Mesenchymal stem cell (in vitro differentiated cells and primary cell): Measurements from ENCODE around the gene GZMH.

Source experiments
- DNase-seq: peaks from one replicate; pipeline ENCODE4 v3.0.0-alpha.2; 2013
- H2AFZ ChIP-seq: one replicate; pipeline ENCODE4 v1.6.1; 2013; ENCODE audit warnings: low read depth, mild to moderate bottlenecking, control low read depth, inconsistent platforms, low read length, moderate library complexity
- H2AK5ac ChIP-seq: 2 replicates; pipeline ENCODE4 v1.6.1; 2013; ENCODE audit warnings: low read length, moderate library complexity, mild to moderate bottlenecking, inconsistent platforms; ENCODE audit not compliant: severe bottlenecking
- H2BK120ac ChIP-seq: one replicate; pipeline ENCODE4 v1.6.1; 2013; ENCODE audit warnings: low read depth, mild to moderate bottlenecking, inconsistent platforms, low read length, moderate library complexity
- H2BK12ac ChIP-seq, 2 experiments: one replicate each; pipeline ENCODE4 v1.6.1; 2013; ENCODE audit warnings: inconsistent platforms in 2 of 2, low read length in 2 of 2, mild to moderate bottlenecking in 2 of 2, moderate library complexity in 2 of 2, control low read depth in 1 of 2
- H2BK15ac ChIP-seq: one replicate; pipeline ENCODE4 v1.6.1; 2013; ENCODE audit warnings: mild to moderate bottlenecking, low read depth, inconsistent platforms; ENCODE audit not compliant: poor library complexity, severe bottlenecking
- H2BK5ac ChIP-seq: 2 replicates; pipeline ENCODE4 v1.6.1; 2013; ENCODE audit warnings: low read depth, mild to moderate bottlenecking, low read length, control low read depth, inconsistent platforms; ENCODE audit not compliant: poor library complexity, severe bottlenecking
- H3K14ac ChIP-seq, 2 experiments: one replicate each; pipeline ENCODE4 v1.6.1; 2013; ENCODE audit warnings: inconsistent platforms in 2 of 2, low read length in 2 of 2, control low read depth in 1 of 2, mild to moderate bottlenecking in 1 of 2, moderate library complexity in 1 of 2
- H3K18ac ChIP-seq, 2 experiments: one replicate each; pipeline ENCODE4 v1.6.1; 2013; ENCODE audit warnings: inconsistent platforms in 2 of 2, low read length in 2 of 2, control low read depth in 1 of 2, low read depth in 1 of 2, mild to moderate bottlenecking in 1 of 2
- H3K23ac ChIP-seq, 2 experiments: one replicate each; pipeline ENCODE4 v1.6.1; 2013; ENCODE audit warnings: inconsistent platforms in 2 of 2, low read length in 2 of 2, mild to moderate bottlenecking in 2 of 2, moderate library complexity in 2 of 2, control low read depth in 1 of 2
- H3K27ac ChIP-seq: 2 replicates; pipeline ENCODE4 v1.5.1; 2013; ENCODE audit warnings: mild to moderate bottlenecking, moderate library complexity, low read length, control low read depth, inconsistent platforms; ENCODE audit not compliant: poor library complexity, severe bottlenecking
- H3K27me3 ChIP-seq, 2 experiments: 2 replicates each; pipeline versions ENCODE4 v1.6.1 to v1.7.0; 2013; ENCODE audit warnings: low read length in 2 of 2, mild to moderate bottlenecking in 2 of 2, moderate library complexity in 2 of 2, control low read depth in 1 of 2, inconsistent platforms in 1 of 2; ENCODE audit not compliant: control insufficient read depth in 1 of 2, insufficient read depth in 1 of 2
- H3K36me3 ChIP-seq, 2 experiments: 2 replicates each; pipeline versions ENCODE4 v1.6.1 to v1.7.0; 2013; ENCODE audit warnings: low read length in 2 of 2, control low read depth in 1 of 2, inconsistent platforms in 1 of 2, low read depth in 1 of 2, mild to moderate bottlenecking in 1 of 2; ENCODE audit not compliant: insufficient read depth in 2 of 2, control insufficient read depth in 1 of 2
- H3K4ac ChIP-seq, 2 experiments: one replicate each; pipeline ENCODE4 v1.6.1; 2013; ENCODE audit warnings: inconsistent platforms in 2 of 2, low read length in 2 of 2, mild to moderate bottlenecking in 2 of 2, moderate library complexity in 2 of 2, control low read depth in 1 of 2, low read depth in 1 of 2
- H3K4me1 ChIP-seq: 2 replicates; pipeline ENCODE4 v1.6.1; 2013; ENCODE audit warnings: low read depth, low read length, control low read depth; ENCODE audit not compliant: control insufficient read depth, insufficient read depth
- H3K4me2 ChIP-seq: 2 replicates; pipeline ENCODE4 v1.6.1; 2013; ENCODE audit warnings: low read length, mild to moderate bottlenecking, inconsistent platforms; ENCODE audit not compliant: poor library complexity, severe bottlenecking
- H3K4me3 ChIP-seq, 2 experiments: 2 replicates each; pipeline versions ENCODE4 v1.5.1 to v1.7.0; 2013; ENCODE audit warnings: low read length in 2 of 2, mild to moderate bottlenecking in 2 of 2, control low read depth in 1 of 2, low read depth in 1 of 2; ENCODE audit not compliant: insufficient read depth in 1 of 2
- H3K79me1 ChIP-seq: replicated peaks from 2 replicates; pipeline ENCODE4 v1.6.1; 2013; ENCODE audit warnings: mild to moderate bottlenecking, control low read depth, low read length, inconsistent platforms; ENCODE audit not compliant: poor library complexity, severe bottlenecking
- H3K9ac ChIP-seq: 2 replicates; pipeline ENCODE4 v1.7.0; 2013; ENCODE audit warnings: mild to moderate bottlenecking, low read length, moderate library complexity
- H3K9me3 ChIP-seq: 2 replicates; pipeline ENCODE4 v1.7.0; 2013; ENCODE audit warnings: mild to moderate bottlenecking, low read length; ENCODE audit not compliant: control insufficient read depth
- H4K8ac ChIP-seq: one replicate; pipeline ENCODE4 v1.6.1; 2013; ENCODE audit warnings: inconsistent platforms, mild to moderate bottlenecking, low read length, moderate library complexity
- H4K91ac ChIP-seq: one replicate; pipeline ENCODE4 v1.6.1; 2013; ENCODE audit warnings: mild to moderate bottlenecking, low read length, inconsistent platforms
- WGBS: methylation state at CpG from one replicate; pipeline ENCODE4 v1.1.7; 2013; ENCODE audit warnings: mixed read lengths; 5-methylcytosine and 5-hydroxymethylcytosine counted together

The GZMH gene

GRCh38 chr14:24576771-24577170 is 32.7 kb downstream of the GZMH start:
- H3K9ac ChIP-seq, result no peak overlapping the region
- no peak overlapping the region for H3K4ac ChIP-seq
- no peak overlapping the region for H3K18ac ChIP-seq
- H3K23ac ChIP-seq, result no peak overlapping the region
- no peak overlapping the region for H3K4me3 ChIP-seq
- H4K91ac ChIP-seq, result no peak overlapping the region
- H2BK12ac ChIP-seq, result no peak overlapping the region
- H2BK120ac ChIP-seq, result no peak overlapping the region
- no peak overlapping the region for H2BK15ac ChIP-seq
- H3K27me3 ChIP-seq, result no peaks in the 10 kb centered on the region
- 80% methylated on average over 4 of the region's 5 CpGs for WGBS
- no peak overlapping the region for H2BK5ac ChIP-seq
- DNase-seq, result no peak
- H3K4me2 ChIP-seq, result no peak overlapping the region
- H3K36me3 ChIP-seq, result no peaks in the 10 kb centered on the region
- no peaks in the 10 kb centered on the region for H3K9me3 ChIP-seq
- no peak overlapping the region for H2AK5ac ChIP-seq
- no peak overlapping the region for H3K27ac ChIP-seq
- H4K8ac ChIP-seq, result no peak overlapping the region
- H3K79me1 ChIP-seq, result no peaks in the 10 kb centered on the region
- no peak overlapping the region for H2AFZ ChIP-seq
- no peak overlapping the region for H3K14ac ChIP-seq
- no peaks in the 10 kb centered on the region for H3K4me1 ChIP-seq

- no peak within 1 kb of the TSS for H2BK12ac ChIP-seq
- no peak within 1 kb of the TSS for H2BK15ac ChIP-seq
- WGBS, result 82% methylated on average over 3 of the region's 3 CpGs
- no peak within 1 kb of the TSS for H2BK5ac ChIP-seq
- H2AFZ ChIP-seq, result no peak within 1 kb of the TSS
- no peaks in the 10 kb centered on the region for H3K4me1 ChIP-seq
- no peak within 1 kb of the TSS for H3K23ac ChIP-seq
- no peak within 1 kb of the TSS for H4K91ac ChIP-seq
- H3K27me3 ChIP-seq, result no peaks in the 10 kb centered on the region
- no peak within 1 kb of the TSS for H3K4me3 ChIP-seq
- H2AK5ac ChIP-seq, result no peak within 1 kb of the TSS
- H3K79me1 ChIP-seq, result no peaks in the 10 kb centered on the region
- no peaks in the 10 kb centered on the region for H3K9me3 ChIP-seq
- no peak within 1 kb of the TSS for H3K18ac ChIP-seq
- H3K36me3 ChIP-seq, result no peaks in the 10 kb centered on the region
- no peak within 1 kb of the TSS for H3K14ac ChIP-seq
- H4K8ac ChIP-seq, result no peak within 1 kb of the TSS
- no peak within 1 kb of the TSS for H3K4ac ChIP-seq
- no peak within 1 kb of the TSS for H3K9ac ChIP-seq
- no peak within 1 kb of the TSS for H3K27ac ChIP-seq
- no peak within 1 kb of the TSS for H2BK120ac ChIP-seq
- no peak for DNase-seq
- H3K4me2 ChIP-seq, result no peak within 1 kb of the TSS
These were observed 33.3 kb downstream of the GZMH start, which contains the start of gene CTSG for GRCh38 chr14:24576182-24576581. CTSG (minus strand) TSS chr14:24576250; CDS start chr14:24576223, 27 bp downstream.

GRCh38 chr14:24574206-24574774 is 35.2 kb downstream of the GZMH start:
- Histone ChIP-seq H2AK5ac (no peak overlapping the region), H3K4me1 (no peaks in the 10 kb centered on the region), H2BK120ac (no peak overlapping the region), H3K79me1 (no peaks in the 10 kb centered on the region), H2BK15ac (no peak overlapping the region), H4K91ac (no peak overlapping the region), H3K36me3 (no peaks in the 10 kb centered on the region), H3K9me3 (no peaks in the 10 kb centered on the region), H4K8ac (no peak overlapping the region), H3K4me3 (no peak overlapping the region), H3K23ac (no peak overlapping the region), H3K4ac (no peak overlapping the region), H3K27ac (no peak overlapping the region), H3K27me3 (no peaks in the 10 kb centered on the region), H3K14ac (no peak overlapping the region), H3K18ac (no peak overlapping the region), H3K9ac (no peak overlapping the region), H2BK12ac (no peak overlapping the region), H2BK5ac (no peak overlapping the region), H3K4me2 (no peak overlapping the region), H2AFZ (no peak overlapping the region)
- WGBS, result 91% methylated on average over 21 of the region's 27 CpGs
- no peak for DNase-seq

- Histone ChIP-seq H3K4me2 (no peak overlapping the region), H3K14ac (no peak overlapping the region), H3K9ac (no peak overlapping the region), H2AK5ac (no peak overlapping the region), H3K9me3 (peaks cover 30% of the 10 kb centered on the region), H3K4ac (no peak overlapping the region), H3K4me1 (no peaks in the 10 kb centered on the region), H3K4me3 (no peak overlapping the region), H3K27me3 (no peaks in the 10 kb centered on the region), H3K79me1 (no peaks in the 10 kb centered on the region), H4K8ac (no peak overlapping the region), H2BK15ac (no peak overlapping the region), H2BK12ac (no peak overlapping the region), H3K23ac (no peak overlapping the region), H4K91ac (no peak overlapping the region), H3K36me3 (no peaks in the 10 kb centered on the region), H3K27ac (no peak overlapping the region), H3K18ac (no peak overlapping the region), H2BK5ac (no peak overlapping the region), H2BK120ac (no peak overlapping the region), H2AFZ (no peak overlapping the region)
- DNase-seq, result no peak
- 49% methylated on average over 2 of the region's 2 CpGs for WGBS
These were observed 43.2 kb downstream of the GZMH start for GRCh38 chr14:24566318-24566717.
